Measurements from ENCODE around the gene AMH. TPM values are rescaled to one million over a fixed set of nuclear protein-coding genes. Genes with fewer than 3 reads are reported as not detected.

The AMH gene
- total and polyA plus RNA-seq, 2 donors (not counting 1 experiment from before 2014, with no cell fraction given): 0.03 to 0.33 TPM

GRCh38 chr19:2255112-2255845 is 6.2 kb downstream of the AMH start:
- DNase-seq (ENCODE audit: low read depth in 2 of 2): no peak
- H3K4me2 ChIP-seq (ENCODE audit: extremely low read depth, insufficient read depth, low read length): no peak overlapping the region
- H3K36me3 ChIP-seq (ENCODE audit: control insufficient read depth, insufficient read depth, low read length): no peaks in the 10 kb centered on the region
- no peak overlapping the region for H3K27ac ChIP-seq (ENCODE audit: insufficient read depth, low read length)
- H3K27me3 ChIP-seq (ENCODE audit: control insufficient read depth, insufficient read depth, low read length): peaks cover 34% of the 10 kb centered on the region
- no peak for TF ChIP-seq EZH2 (IDR thresholded peaks at IDR 0.05; ENCODE audit: low read length, missing control alignments)
- peaks cover 3% of the 10 kb centered on the region for H3K4me1 ChIP-seq (ENCODE audit: control insufficient read depth, extremely low read depth, insufficient read depth, low read length)
- no peaks in the 10 kb centered on the region for H3K9me3 ChIP-seq (ENCODE audit: control insufficient read depth, insufficient read depth, low read depth, low read length)
- no peak overlapping the region for H3K9ac ChIP-seq (ENCODE audit: insufficient read depth, low read length)
- H3K4me3 ChIP-seq (replicated peaks in 1 of 4; ENCODE audit: control extremely low read depth in 1 of 4, insufficient read depth in 1 of 4, low read depth in 3 of 4, low read length in 4 of 4): no peak overlapping the region
- H3K79me2 ChIP-seq (ENCODE audit: control insufficient read depth, insufficient read depth, low read length): no peaks in the 10 kb centered on the region
- no peak overlapping the region for H2AFZ ChIP-seq (ENCODE audit: low read length)
- no peaks in the 10 kb centered on the region for H4K20me1 ChIP-seq (ENCODE audit: control insufficient read depth, extremely low read depth, insufficient read depth, low read length)

- Histone ChIP-seq H3K4me2 (ENCODE audit: extremely low read depth, insufficient read depth, low read length) (no peak within 1 kb of the TSS), H3K9me3 (ENCODE audit: control insufficient read depth, insufficient read depth, low read depth, low read length) (no peaks in the 10 kb centered on the region), H3K27me3 (ENCODE audit: control insufficient read depth, insufficient read depth, low read length) (peaks cover 26% of the 10 kb centered on the region), H2AFZ (ENCODE audit: low read length) (no peak within 1 kb of the TSS), H3K79me2 (ENCODE audit: control insufficient read depth, insufficient read depth, low read length) (no peaks in the 10 kb centered on the region), H4K20me1 (ENCODE audit: control insufficient read depth, extremely low read depth, insufficient read depth, low read length) (no peaks in the 10 kb centered on the region), H3K36me3 (ENCODE audit: control insufficient read depth, insufficient read depth, low read length) (no peaks in the 10 kb centered on the region), H3K4me3 (replicated peaks in 1 of 4; ENCODE audit: control extremely low read depth in 1 of 4, insufficient read depth in 1 of 4, low read depth in 3 of 4, low read length in 4 of 4) (no peak within 1 kb of the TSS), H3K4me1 (ENCODE audit: control insufficient read depth, extremely low read depth, insufficient read depth, low read length) (peaks cover 3% of the 10 kb centered on the region), H3K9ac (ENCODE audit: insufficient read depth, low read length) (no peak within 1 kb of the TSS), H3K27ac (ENCODE audit: insufficient read depth, low read length) (no peak within 1 kb of the TSS)
- TF ChIP-seq CTCF (conservative IDR thresholded peaks at IDR 0.05 in 1 of 2, IDR thresholded peaks at IDR 0.05 in 1 of 2; ENCODE audit: low read depth in 1 of 2, low read length in 2 of 2) (no peak), EZH2 (IDR thresholded peaks at IDR 0.05; ENCODE audit: low read length, missing control alignments) (no peak)
- DNase-seq (ENCODE audit: low read depth in 2 of 2): no peak
Observed at GRCh38 chr19:2255982-2256685, 7.0 kb downstream of the AMH start, which contains the start of gene JSRP1. TSS of gene JSRP1 (minus strand) at chr19:2256417. CDS start at chr19:2255314, 1,103 bp downstream.

- H3K9me3 ChIP-seq (ENCODE audit: control insufficient read depth, insufficient read depth, low read depth, low read length): no peaks in the 10 kb centered on the region
- H3K79me2 ChIP-seq (ENCODE audit: control insufficient read depth, insufficient read depth, low read length): no peaks in the 10 kb centered on the region
- H4K20me1 ChIP-seq (ENCODE audit: control insufficient read depth, extremely low read depth, insufficient read depth, low read length): no peaks in the 10 kb centered on the region
- H3K9ac ChIP-seq (ENCODE audit: insufficient read depth, low read length): no peak overlapping the region
- no peak overlapping the region for H3K4me3 ChIP-seq (replicated peaks in 1 of 4; ENCODE audit: control extremely low read depth in 1 of 4, insufficient read depth in 1 of 4, low read depth in 3 of 4, low read length in 4 of 4)
- no peak overlapping the region for H3K27ac ChIP-seq (ENCODE audit: insufficient read depth, low read length)
- no peaks in the 10 kb centered on the region for H3K4me1 ChIP-seq (ENCODE audit: control insufficient read depth, extremely low read depth, insufficient read depth, low read length)
- H3K27me3 ChIP-seq (ENCODE audit: control insufficient read depth, insufficient read depth, low read length): no peaks in the 10 kb centered on the region
- DNase-seq (ENCODE audit: low read depth in 2 of 2): no peak
- H3K4me2 ChIP-seq (ENCODE audit: extremely low read depth, insufficient read depth, low read length): no peak overlapping the region
- TF ChIP-seq CTCF (conservative IDR thresholded peaks at IDR 0.05 in 1 of 2, IDR thresholded peaks at IDR 0.05 in 1 of 2; ENCODE audit: low read depth in 1 of 2, low read length in 2 of 2): no peak
- no peak for TF ChIP-seq EZH2 (IDR thresholded peaks at IDR 0.05; ENCODE audit: low read length, missing control alignments)
- no peak overlapping the region for H2AFZ ChIP-seq (ENCODE audit: low read length)
- H3K36me3 ChIP-seq (ENCODE audit: control insufficient read depth, insufficient read depth, low read length): no peaks in the 10 kb centered on the region
Observed at GRCh38 chr19:2259336-2259735, 10.2 kb downstream of the AMH start.

All from fibroblast of lung (primary cell).